CD4-positive, alpha-beta T cell treated with Interleukin-6 at 100 ng/mL for 8 hours (primary cell): ENCODE results near the gene PPIL3.
"Not testable (repeated sequence)": the region's sequence is repeated elsewhere in the genome, so short reads cannot be mapped to it uniquely, and the experiment has no call there.

ENCODE experiments used
- DNase-seq: peaks from one replicate; pipeline ENCODE4 v3.0.0-alpha.2; 2020; ENCODE audit warnings: mixed read lengths, low spot score

Gene PPIL3

DNA sequence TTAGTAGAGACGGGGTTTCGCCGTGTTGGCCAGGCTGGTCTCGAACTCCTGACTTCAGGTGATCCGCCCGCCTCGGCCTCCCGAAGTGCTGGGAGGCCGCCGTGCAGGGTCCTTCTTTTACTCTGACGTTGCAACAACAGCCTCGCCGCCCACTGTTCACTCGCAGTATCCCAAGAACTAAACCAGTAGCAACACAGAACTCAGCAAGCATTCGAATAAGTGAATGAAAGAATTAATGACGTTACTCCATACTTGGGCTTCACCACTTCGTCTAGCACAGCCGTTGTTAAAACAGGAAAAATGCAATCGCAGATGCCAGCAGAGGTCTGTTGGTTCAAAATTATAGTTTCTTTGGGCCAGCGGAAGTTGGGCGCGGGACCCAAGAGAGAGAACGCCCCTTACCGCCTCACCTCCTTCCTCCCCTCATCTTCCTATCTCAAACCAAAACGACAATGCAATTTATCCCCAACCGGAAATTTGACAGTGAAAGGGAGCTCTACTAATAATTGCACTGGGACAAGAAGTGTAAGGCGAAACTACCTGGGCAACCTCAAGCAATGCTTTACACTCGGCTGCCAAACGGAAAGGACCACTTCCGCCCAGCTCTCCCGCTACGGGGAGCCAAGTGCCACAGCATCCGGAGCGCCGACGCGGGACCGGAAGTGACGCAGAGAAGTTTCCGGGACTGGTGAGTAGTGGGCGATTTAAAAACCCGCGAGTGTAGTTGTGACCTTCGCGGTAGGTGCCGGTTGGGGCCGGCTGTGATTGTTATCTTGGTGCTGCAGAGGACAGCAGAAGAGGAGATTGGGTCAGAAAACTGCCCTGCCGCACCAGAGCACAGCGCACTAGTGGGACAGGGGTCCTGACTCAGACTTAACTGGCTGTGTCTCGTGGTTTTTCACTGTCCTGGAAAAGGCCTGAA, at the start of gene PPIL3, which contains the start of gene NIF3L1:
Gene PPIL3, minus strand, starts transcription at position 374 of the 922 bp plus-strand sequence. CDS start 1,462 bp downstream, outside the sequence.
Gene NIF3L1, plus strand, starts transcription at position 668 of the 922 bp plus-strand sequence. CDS start 2,573 bp downstream, outside the sequence.
- peak; percentile 96 for DNase-seq

DNA sequence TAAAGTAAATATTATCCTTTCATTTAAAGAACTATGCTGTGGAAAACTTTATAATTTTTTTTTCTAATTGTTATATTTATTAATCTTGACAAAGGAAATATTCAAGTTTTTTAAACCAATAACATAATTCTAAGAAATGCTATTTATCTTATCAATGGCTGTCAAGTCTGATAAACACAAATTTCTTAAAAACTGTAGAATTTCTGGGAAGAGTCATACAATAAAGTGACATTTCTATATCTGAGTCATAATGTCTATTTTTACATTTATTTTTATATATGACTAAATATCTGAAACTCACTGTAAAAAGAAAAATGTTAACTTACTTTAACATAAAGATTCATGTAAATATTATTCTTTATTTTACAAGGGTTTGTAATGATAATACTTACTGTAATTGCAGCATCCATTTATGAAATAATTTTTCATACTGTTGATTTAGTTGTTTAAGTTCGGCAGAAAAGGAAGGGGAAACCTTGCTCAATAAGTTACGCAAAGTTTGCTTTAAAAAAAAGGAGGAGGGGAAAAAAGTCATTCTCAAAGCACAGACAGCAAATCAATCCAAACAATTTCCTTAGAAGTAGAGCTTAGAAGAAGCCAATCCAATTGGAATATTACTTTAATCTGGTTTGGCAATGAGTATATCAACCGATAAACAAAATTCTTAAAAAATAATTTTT, 42.2 kb upstream of the PPIL3 start:
- DNase-seq = no peak

DNA sequence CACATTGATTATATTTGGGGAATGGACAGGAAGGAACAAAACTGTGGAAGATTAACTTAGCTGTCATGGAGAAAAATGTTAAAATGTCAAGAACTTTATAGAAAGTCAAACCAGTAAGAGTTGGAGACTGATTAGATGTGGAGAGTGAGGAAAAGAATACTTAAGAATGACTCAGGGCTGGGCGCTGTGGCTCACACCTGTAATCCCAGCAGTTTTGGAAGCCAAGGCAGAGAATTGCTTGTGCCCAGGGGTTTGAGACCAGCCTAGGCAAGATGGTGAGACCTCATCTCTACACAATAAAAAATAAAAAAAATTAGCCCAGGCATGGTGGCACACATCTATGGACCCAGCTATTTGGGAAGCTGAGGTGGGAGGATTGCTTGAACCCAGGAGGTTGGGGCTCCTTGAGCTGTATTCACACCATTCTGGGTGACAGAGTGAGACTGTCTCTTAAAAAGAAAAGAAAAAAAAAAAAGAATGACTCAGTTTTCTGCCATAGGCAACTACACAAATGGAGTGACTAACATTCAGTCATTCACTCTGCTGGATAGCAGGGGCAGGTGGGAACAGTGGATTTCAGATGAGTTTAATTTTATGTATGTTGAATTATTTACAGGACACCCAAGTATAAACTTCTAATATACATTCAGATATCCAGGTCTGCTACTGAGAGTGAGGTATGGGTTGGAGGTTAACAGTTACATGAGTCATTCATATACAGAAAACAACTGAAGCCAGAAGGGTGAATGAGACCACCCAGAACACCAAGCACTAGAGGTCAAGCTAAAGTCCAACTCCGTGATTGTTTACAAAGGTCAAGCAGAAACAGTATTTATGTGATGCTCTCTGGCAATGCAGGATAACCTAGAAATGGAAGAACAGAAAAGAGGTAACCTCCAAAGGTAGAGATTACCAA, 40.7 kb upstream of the PPIL3 start:
- DNase-seq = no peak

DNA sequence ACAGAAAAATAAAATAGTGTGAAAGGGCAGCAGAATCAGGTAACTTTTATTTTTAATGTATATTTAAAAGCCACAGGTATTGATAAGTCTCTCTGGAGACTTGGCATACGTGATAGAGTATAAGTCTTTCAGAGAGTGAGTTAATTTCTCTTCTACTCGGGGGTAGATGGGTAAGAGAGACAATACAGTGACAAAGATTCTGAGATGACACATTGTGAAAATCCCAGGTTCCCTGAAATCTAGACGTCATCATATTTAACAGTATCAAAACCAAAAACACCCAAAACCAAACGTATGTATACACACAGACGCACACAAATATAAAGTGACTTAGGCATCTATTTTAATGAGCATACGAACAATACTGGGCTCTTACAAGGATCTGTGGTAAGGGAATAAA, 33.6 kb upstream of the PPIL3 start:
- no peak for DNase-seq

DNA sequence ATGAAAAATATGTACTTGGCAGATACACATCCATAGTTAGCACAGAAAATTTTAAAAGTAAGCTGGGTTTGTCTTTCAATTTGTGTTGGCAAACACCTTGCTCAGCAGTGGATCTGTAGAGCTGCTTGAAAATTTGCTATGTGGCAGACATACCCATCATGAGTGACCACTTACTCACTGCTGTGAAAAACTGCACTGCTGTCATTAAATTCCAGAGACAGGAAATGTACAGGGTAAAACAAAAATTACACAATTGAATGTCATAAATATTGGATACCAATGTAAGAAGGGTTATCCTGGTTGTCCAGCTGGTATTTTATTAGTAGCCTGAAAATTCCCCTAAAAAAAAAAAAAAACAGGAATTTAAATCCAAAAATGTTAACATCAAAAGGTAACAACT, 24.8 kb upstream of the PPIL3 start:
- no peak for DNase-seq

DNA sequence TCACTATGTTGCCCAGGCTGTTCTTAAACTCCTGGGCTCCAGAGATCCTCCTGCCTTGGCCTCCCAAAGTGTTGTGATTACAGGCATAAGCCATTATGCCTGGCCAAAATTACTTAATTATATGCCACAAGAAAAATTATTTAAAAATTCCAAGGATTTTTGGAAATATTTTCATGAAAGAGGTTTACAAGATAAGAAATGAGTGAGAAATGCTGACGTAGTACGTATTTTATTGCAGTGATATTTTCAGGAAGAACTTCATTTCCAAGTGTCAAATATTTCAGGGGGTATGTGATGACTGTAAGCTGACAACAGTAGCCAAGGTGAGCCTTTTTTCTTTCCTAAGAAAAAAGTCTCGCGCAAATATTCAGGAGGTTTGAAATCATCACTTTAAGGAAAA, 21.1 kb upstream of the PPIL3 start:
- no peak for DNase-seq

DNA sequence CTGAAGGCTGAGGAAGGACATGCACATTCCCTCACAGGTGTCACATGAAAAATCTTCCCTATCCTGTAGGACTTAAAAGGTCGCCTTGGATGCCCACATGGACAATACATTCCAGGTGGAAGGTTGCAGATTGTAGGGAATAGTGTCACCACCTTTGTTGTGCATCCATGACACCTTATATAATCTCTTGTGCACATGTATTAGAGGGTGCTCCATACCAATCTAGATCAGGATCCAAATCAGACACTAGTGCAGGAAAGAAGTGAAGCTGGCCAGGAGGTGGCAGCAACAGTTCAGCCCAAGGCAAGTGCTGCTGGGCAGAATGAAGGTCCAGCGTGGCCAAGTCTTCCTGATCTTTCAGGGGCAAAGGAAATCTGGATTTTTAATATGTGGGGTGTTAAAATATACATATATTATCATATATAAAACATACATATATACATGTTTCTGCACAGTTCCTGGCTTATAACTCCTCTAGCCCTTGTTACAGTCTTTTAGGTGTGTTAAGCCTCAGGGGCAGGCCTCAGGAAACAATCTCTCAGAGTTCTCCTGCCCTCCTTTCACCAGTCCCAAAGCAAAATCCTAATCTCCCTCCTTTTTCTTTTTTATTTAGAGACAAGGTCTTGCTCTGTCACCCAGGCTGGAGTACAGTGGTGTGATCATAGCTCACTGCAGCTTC, 16.9 kb upstream of the PPIL3 start:
- DNase-seq = peak; percentile 35

DNA sequence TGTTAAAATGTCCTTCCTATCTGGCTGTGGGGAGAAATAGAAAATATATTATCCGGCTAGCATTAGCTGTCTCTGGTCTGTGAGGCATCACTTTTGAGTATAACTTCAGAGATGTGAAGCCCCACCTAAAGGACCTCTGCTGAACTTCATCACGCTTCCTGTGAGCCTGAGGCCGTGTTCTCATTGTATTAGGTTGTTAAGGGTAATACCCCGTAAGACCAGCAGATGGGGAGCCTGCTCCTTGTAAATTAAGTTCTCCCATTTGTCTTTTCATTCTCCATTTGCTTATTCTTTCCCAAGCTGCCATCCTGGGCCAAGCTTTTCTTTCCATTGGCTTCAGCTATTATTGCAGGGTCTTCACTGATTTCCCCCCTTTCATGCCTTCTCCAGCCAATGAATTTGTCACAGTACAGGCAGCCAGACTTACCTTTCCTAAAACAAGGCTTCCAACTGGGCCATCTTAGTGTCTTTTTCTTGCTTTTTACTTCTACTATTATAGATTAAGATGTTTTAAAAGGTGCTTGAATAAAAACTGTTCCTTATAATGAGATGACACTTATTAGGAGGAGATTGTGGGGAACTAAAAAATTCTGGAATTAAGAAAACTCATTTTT, 12.7 kb upstream of the PPIL3 start:
- peak; percentile 80 for DNase-seq

DNA sequence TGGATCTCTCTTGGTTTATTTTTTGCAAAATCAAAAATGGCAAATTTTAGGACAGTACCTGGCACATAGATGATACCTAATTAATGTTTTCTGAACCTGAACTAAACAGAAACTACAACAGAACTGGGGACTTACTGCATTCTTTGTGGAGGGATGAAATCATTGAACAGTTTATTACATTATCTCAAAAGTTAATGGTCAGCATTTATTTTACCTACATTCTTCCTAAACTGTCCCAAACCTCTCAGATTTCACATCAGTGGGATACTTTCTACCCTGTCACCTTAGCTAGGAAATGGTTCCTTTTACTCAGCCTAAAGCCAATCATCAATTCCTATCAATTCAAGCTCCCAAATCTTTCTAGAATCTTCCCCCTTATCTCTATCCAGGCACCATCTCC, 10.6 kb upstream of the PPIL3 start:
- no peak for DNase-seq

DNA sequence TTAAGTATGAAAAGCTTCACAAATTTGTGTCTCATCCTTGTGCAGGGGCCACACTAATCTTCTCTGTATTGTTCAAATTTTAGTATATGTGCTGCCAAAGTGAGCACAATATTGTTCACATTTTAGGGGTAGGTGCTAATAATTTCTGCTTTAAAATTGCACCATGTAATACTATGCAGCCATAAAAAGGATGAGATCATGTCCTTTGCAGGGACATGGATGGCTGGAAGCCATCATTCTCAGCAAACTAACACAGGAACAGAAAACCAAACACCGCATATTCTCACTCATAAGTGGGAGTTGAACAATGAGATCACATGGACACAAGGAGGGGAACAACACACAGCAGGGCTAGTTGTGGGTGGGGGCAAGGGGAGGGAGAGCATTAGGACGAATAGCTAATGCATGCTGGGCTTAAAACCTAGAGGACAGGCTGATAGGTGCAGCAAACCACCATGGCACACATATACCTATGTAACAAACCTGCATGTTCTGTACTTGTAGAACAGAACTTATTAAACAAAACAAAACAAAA, 7.1 kb downstream of the PPIL3 start:
- not testable (repeated sequence) for DNase-seq

DNA sequence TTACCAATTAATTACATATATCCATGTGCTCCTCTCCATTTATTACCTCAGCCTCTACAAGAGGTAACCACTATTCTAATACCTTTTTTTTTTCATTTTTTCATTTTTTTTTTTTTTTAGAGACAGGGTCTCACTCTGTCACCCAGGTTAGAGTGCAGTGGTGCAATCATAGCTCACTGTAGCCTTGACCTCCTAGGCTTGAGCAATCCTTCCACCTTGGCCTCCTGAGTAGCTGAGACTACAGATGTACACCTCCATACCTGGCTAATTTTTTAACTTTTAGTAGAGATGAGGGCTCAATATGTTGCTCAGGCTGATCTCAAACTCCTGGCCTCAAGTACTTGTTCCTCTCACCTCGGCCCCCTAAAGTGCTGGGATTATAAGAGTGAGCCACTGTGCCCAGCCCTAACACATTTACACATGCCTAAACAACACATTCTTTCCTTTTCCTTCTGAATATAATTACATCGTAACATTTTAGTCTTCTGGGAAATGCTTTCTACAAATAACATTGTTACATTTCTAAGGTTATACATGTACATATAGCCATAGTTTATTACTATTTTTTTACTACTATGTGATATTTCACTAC, 10.5 kb downstream of the PPIL3 start:
- DNase-seq = no peak

DNA sequence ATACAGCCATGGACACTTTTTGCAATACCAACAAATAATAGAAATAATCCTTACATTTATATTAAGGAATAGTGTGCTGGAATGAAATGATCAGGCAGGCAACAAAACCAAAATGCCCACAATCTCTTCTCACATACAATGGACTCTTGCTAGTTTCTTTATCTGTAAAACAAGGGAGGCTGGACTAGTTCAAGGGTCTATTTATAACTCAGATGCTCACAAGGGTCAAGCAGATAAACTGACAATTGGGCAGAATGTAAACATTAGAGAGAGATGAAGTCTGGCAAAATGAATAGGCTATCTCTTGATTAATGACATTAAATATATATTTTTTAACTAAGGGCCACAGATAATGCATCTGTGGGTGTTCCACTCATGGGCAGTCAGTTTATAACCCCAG, 11.4 kb downstream of the PPIL3 start:
- no peak for DNase-seq

DNA sequence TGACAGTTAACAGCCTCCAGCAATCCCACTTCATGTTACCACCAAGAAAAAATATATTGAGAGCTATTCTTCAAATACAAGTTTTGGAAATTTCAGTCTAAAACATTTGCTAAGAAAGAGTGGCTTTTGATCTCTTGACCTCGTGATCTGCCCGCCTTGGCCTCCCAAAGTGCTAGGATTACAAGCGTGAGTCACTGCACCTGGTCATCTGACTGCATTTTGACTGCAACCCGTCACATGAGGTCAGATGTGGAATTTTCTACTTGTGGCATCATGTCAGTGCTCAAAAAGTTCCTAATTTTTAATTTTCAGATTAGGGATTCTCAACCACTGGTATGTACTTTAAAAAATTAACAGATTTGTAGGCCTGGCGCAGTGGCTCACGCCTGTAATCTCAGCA, 15.3 kb downstream of the PPIL3 start:
- DNase-seq = no peak

DNA sequence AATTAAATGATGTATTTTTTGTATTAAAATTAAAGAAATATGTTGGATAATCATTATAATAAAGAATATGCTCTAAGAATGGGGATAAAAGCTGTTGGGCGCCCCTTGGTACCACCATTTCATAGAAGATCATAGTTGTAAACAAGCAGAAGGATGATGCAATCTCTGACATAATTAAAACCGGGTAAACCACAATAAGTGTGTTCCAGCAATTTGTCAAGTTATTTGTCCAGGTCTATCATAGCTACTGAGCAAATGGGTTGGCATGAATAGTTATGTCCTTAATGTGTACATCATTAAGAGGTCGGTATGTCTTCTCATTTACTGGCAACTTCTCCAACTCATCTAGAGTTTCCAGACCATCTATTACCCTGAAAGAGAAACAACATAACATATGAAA, 17.7 kb downstream of the PPIL3 start:
- DNase-seq = no peak

DNA sequence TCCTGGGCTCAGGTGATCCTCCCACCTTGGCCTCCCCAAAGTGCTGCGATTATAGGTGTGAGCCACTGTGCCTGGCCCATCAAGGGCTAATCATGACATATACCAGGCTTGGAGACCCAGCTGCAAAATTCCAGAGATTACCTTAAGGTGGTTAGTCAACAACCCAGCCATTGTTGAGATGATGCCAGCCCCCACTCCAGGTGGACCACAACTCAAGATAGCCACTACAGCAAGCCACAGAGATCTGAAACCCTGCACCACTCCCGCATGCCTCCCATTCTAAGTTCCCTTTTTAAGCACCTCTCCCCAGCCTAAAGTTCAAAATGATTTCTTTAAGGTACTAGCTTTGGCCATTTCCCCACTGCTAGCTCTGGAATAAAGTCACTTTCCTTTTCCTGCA, 19.9 kb downstream of the PPIL3 start:
- no peak for DNase-seq

DNA sequence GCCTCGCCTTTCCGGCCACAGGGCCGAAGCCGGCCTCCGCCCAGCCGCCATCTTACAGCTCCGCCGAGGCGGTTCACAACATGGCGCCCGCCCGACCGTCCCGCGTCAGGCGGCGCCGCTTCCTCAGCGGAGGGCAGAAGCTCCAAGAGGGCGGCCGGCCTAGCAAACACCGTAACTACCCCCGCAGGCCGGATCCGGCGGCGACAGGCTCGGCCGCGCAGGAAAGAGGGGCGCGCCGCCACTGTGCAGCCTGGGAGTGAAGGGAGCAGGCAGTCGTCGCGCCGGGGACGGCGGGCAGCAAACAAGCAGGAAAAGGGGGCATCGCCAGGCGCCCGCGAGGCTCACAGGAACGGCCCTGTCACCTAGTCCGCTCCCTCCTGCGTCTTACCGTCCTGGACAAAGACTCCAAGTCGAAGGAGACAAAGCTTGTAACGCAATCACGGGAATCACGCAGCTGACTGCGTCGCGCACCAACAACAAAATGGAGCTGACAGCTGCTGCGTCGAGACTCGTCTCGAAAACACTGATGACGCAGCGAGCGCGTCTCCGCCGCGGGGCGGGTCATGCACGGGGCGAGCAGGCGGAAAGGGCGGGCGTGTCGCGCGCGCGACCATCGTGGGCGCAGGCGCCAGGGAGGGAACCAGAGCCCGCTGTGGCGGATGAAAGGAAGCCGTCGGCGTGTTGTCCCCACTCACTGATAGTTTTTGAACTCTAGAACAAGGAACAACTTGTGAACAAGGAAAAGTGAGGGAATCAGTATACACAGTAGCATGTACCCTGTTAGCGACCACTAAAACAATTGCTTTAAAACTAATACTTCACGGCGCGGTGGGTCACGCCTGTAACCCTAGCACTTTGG, 24.5 kb downstream of the PPIL3 start, which contains the start of gene CLK1:
Gene CLK1, minus strand, starts transcription at position 483 of the 859 bp plus-strand sequence. CDS start 2,796 bp downstream, outside the sequence.
- peak; percentile 95 for DNase-seq

DNA sequence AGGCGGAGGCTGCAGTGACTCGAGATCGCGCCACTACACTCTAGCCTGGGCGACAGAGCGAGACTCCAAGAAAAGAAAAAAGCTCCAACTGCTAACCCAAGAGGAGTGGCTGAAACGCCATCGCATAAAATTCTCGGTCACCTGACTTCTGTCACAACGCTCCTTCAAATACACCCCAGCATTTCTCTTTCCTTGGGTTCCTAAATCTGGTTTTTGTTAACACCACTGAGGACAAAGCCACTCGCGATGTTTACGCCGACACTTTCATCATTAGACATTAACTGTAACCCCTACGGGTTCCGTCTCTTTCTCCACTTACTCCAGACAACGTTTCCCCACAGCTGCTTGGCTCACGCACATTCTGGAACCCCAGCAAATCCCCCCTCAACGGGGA, 25.1 kb downstream of the PPIL3 start:
- no peak for DNase-seq

DNA sequence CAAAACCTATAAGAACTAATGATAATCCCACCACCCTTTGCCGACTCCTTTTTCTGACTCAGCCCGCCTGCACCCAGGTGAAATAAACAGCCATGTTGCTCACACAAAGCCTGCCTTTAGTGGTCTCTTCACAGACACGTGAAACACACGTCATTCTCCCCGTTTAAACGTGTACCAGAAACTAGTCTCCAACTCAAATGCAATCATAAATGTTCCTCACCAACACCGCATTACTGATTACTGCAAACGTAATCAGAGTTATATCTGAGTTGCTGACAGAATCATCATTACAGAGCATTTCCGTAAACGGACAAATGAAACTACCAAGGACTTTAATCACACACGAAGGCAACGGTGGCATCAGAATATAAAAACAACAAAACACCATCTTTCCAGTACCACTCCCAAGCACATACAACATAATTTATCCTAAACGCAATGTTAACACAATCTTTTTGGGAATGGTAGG, 26.3 kb downstream of the PPIL3 start:
- DNase-seq = peak; percentile 44

DNA sequence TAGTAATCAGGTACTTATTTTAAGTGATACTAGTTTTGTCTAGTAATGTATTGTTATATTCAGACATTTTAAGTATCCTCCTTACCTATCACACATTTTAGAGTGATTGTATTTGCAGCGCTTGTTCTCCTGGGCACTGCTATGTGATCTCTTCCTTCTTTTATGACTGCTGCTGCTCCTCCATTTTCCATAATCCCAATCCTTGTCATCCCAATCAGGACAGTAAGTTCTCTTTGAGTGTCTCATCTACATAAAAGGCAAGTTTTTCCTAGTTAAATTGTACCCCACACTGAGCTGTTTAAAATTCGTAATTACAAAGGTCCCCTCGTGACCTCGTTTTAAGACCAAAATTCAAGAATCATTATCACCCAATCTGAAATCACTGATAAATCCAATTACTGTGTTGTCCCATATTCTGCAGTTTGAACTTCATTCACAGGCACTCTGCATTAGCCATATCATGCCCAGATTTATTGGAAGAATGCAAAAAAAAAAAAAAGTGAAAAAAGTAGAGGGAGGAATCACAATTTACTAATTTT, 27.2 kb downstream of the PPIL3 start:
- no peak for DNase-seq
